ENCODE measurements around the gene OVCA2. TPM values are rescaled to one million over a fixed set of nuclear protein-coding genes. Genes with fewer than 3 reads are reported as not detected.

The OVCA2 gene
- total and polyA plus RNA-seq, 4 donors = 16.1 to 30.6 (median 23.7) TPM

GRCh38 chr17:2064147-2064489 is 22.3 kb downstream of the OVCA2 start:
- no peak overlapping the region for H3K4me3 ChIP-seq (ENCODE audit: low read depth in 1 of 3, low read length in 3 of 3)
- H3K36me3 ChIP-seq (ENCODE audit: control insufficient read depth in 4 of 4, insufficient read depth in 3 of 4, low read depth in 1 of 4, low read length in 3 of 4) = peaks cover 2 to 10% (median 6%) of the 10 kb centered on the region in 4 donors
- TF ChIP-seq HNF4A (conservative IDR thresholded peaks at IDR 0.05) (peak in 1 of 2 donors; percentile 7), RXRA (IDR thresholded peaks at IDR 0.05) (peak; percentile 35 to 87), REST (IDR thresholded peaks at IDR 0.05) (no peak)
- peaks cover 0 to 31% (median 17%) of the 10 kb centered on the region in 4 donors for H3K4me1 ChIP-seq (ENCODE audit: control insufficient read depth in 4 of 4, insufficient read depth in 4 of 4, low read length in 3 of 4)
- H3K27me3 ChIP-seq (ENCODE audit: control insufficient read depth in 4 of 4, insufficient read depth in 4 of 4, low read length in 3 of 4) = no peaks in the 10 kb centered on the region
- peak overlapping the region; percentile 22 to 54 for H3K27ac ChIP-seq (ENCODE audit: low read depth in 1 of 2, low read length in 2 of 2)
- H3K9me3 ChIP-seq (ENCODE audit: control insufficient read depth in 4 of 4, low read length in 3 of 4) = no peaks in the 10 kb centered on the region
- no peak for DNase-seq (ENCODE audit: low spot score)
- WGBS = 40% methylated on average over 5 of the region's 5 CpGs
- H3K9ac ChIP-seq (ENCODE audit: low read depth in 1 of 2, low read length in 2 of 2) = no peak overlapping the region

GRCh38 chr17:2064520-2064971 is 22.7 kb downstream of the OVCA2 start:
- Histone ChIP-seq H3K4me1 (ENCODE audit: control insufficient read depth in 4 of 4, insufficient read depth in 4 of 4, low read length in 3 of 4) (peaks cover 0 to 32% (median 17%) of the 10 kb centered on the region in 4 donors), H3K36me3 (ENCODE audit: control insufficient read depth in 4 of 4, insufficient read depth in 3 of 4, low read depth in 1 of 4, low read length in 3 of 4) (peaks cover 2 to 10% (median 6%) of the 10 kb centered on the region in 4 donors), H3K27ac (ENCODE audit: low read depth in 1 of 2, low read length in 2 of 2) (peak overlapping the region; percentile 22 to 54), H3K9ac (ENCODE audit: low read depth in 1 of 2, low read length in 2 of 2) (no peak overlapping the region), H3K4me3 (ENCODE audit: low read depth in 1 of 3, low read length in 3 of 3) (no peak overlapping the region), H3K27me3 (ENCODE audit: control insufficient read depth in 4 of 4, insufficient read depth in 4 of 4, low read length in 3 of 4) (no peaks in the 10 kb centered on the region), H3K9me3 (ENCODE audit: control insufficient read depth in 4 of 4, low read length in 3 of 4) (no peaks in the 10 kb centered on the region)
- WGBS = 79% methylated on average over 6 of the region's 6 CpGs
- TF ChIP-seq CTCF (IDR thresholded peaks at IDR 0.05; ENCODE audit: low read depth, low read length, missing input control) (no peak), TAF1 (conservative IDR thresholded peaks at IDR 0.05) (no peak), YY1 (IDR thresholded peaks at IDR 0.05) (no peak), FOXA2 (IDR thresholded peaks at IDR 0.05) (no peak), HNF4A (conservative IDR thresholded peaks at IDR 0.05) (no peak), FOXA1 (IDR thresholded peaks at IDR 0.05) (no peak), JUND (IDR thresholded peaks at IDR 0.05) (no peak), RXRA (IDR thresholded peaks at IDR 0.05) (peak in 1 of 2 donors; percentile 41)
- no peak for DNase-seq (ENCODE audit: low spot score)

GRCh38 chr17:2064980-2065785 is 23.4 kb downstream of the OVCA2 start:
- Histone ChIP-seq H3K4me3 (ENCODE audit: low read depth in 1 of 3, low read length in 3 of 3) (no peak overlapping the region), H3K9me3 (ENCODE audit: control insufficient read depth in 4 of 4, low read length in 3 of 4) (no peaks in the 10 kb centered on the region), H3K36me3 (ENCODE audit: control insufficient read depth in 4 of 4, insufficient read depth in 3 of 4, low read depth in 1 of 4, low read length in 3 of 4) (peaks cover 2 to 10% (median 4%) of the 10 kb centered on the region in 4 donors), H3K4me1 (ENCODE audit: control insufficient read depth in 4 of 4, insufficient read depth in 4 of 4, low read length in 3 of 4) (peaks cover 3 to 38% (median 20%) of the 10 kb centered on the region in 4 donors), H3K27ac (ENCODE audit: low read depth in 1 of 2, low read length in 2 of 2) (peak overlapping the region; percentile 22 to 54), H3K9ac (ENCODE audit: low read depth in 1 of 2, low read length in 2 of 2) (no peak overlapping the region), H3K27me3 (ENCODE audit: control insufficient read depth in 4 of 4, insufficient read depth in 4 of 4, low read length in 3 of 4) (no peaks in the 10 kb centered on the region)
- WGBS = 89% methylated on average over 24 of the region's 24 CpGs
- TF ChIP-seq RAD21 (IDR thresholded peaks at IDR 0.05) (peak in 1 of 2 donors; percentile 26), CTCF (IDR thresholded peaks at IDR 0.05; ENCODE audit: low read depth, low read length, missing input control) (peak; percentile 14), JUND (IDR thresholded peaks at IDR 0.05) (no peak)
- no peak for DNase-seq (ENCODE audit: low spot score)

Data from liver (tissue), 9 donors.